Endothelial cell of umbilical vein (primary cell): ENCODE results near the gene VSTM4.

ENCODE experiments used
- EZH2 ChIP-seq: IDR thresholded peaks from 2 replicates; pipeline ENCODE4 v1.6.1; 2012; ENCODE audit warnings: borderline replicate concordance, low read depth, mild to moderate bottlenecking, moderate library complexity, low read length, inconsistent platforms; ENCODE audit not compliant: severe bottlenecking
- FOS ChIP-seq: IDR thresholded peaks from 2 replicates; pipeline ENCODE4 v1.6.1; 2011; ENCODE audit warnings: mild to moderate bottlenecking, low read length, moderate library complexity, borderline replicate concordance; ENCODE audit not compliant: insufficient read depth
- MYC ChIP-seq: IDR thresholded peaks from one replicate; pipeline ENCODE4 v1.6.1; 2011; ENCODE audit warnings: mild to moderate bottlenecking, low read depth, low read length
- POLR2A ChIP-seq: IDR thresholded peaks from 2 replicates; pipeline ENCODE4 v1.6.1; 2012; ENCODE audit warnings: low read depth, mild to moderate bottlenecking, control low read depth, low read length
- POLR2AphosphoS5 ChIP-seq: IDR thresholded peaks from 2 replicates; pipeline ENCODE4 v1.6.1; 2012; ENCODE audit warnings: low read depth, mild to moderate bottlenecking, control low read depth, low read length, moderate library complexity; ENCODE audit not compliant: insufficient read depth
- TF ChIP-seq, protein P1 (sequence below), 2 donors: IDR thresholded peaks; 1 replicate in 1 of 2; 2 replicates in 1 of 2; pipeline ENCODE4 v1.5.1; 2011; ENCODE audit warnings: low read length in 2 of 2, mild to moderate bottlenecking in 2 of 2, moderate library complexity in 2 of 2, control low read depth in 1 of 2, inconsistent platforms in 1 of 2, low read depth in 1 of 2; ENCODE audit not compliant: insufficient read depth in 1 of 2; ENCODE audit errors: extremely low read depth in 1 of 2
- TF ChIP-seq, protein P2 (sequence below): IDR thresholded peaks from 2 replicates; pipeline ENCODE4 v1.6.1; 2011; ENCODE audit not compliant: insufficient read depth, insufficient read length

DNA sequence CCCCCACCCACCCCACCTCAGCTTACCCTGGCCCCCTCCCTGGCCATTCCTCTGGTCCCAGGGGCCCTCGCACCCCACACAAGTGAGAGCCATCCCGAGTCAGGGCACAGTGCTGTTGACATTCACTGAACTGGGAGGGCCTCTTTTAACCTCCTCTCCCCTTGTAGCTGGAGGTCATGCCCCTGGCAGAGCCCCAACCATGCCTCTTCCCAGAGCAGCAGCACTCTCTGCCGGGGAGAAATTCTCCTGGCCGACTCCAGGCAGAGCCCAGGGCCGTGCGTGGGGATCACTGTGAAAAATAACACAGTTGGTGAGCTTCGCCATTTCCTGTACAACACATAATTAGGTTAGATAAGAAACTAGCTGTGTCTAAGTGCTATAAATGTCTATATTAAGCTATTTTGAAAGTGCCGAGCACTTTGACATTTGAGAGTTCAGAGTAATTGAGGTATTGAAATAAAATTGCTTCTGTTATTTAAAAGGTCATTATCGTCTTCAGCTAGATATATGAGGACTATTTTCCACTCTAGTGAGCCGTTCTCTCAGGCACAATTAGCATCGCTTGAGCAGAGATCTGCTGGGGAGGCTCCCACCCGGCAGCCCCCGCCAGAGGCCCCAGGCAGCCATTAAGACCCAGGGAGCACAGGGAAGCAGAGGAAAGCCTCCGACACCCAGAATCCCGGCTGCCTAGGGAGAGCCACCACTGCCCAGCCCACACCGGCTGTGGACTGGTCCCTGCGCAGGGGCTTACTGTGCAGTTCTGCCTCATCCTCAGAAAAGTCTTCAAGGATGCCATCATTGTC, 113.3 kb downstream of the VSTM4 start:
- no peak for TF ChIP-seq POLR2A
- TF ChIP-seq, protein P1, sequence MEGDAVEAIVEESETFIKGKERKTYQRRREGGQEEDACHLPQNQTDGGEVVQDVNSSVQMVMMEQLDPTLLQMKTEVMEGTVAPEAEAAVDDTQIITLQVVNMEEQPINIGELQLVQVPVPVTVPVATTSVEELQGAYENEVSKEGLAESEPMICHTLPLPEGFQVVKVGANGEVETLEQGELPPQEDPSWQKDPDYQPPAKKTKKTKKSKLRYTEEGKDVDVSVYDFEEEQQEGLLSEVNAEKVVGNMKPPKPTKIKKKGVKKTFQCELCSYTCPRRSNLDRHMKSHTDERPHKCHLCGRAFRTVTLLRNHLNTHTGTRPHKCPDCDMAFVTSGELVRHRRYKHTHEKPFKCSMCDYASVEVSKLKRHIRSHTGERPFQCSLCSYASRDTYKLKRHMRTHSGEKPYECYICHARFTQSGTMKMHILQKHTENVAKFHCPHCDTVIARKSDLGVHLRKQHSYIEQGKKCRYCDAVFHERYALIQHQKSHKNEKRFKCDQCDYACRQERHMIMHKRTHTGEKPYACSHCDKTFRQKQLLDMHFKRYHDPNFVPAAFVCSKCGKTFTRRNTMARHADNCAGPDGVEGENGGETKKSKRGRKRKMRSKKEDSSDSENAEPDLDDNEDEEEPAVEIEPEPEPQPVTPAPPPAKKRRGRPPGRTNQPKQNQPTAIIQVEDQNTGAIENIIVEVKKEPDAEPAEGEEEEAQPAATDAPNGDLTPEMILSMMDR (IDR thresholded peaks at IDR 0.05; ENCODE audit: extremely low read depth in 1 of 2, insufficient read depth in 1 of 2, low read depth in 1 of 2, low read length in 2 of 2) = no peak
- TF ChIP-seq EZH2 = no peak
- TF ChIP-seq, protein P2, sequence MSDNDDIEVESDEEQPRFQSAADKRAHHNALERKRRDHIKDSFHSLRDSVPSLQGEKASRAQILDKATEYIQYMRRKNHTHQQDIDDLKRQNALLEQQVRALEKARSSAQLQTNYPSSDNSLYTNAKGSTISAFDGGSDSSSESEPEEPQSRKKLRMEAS = no peak
- no peak for TF ChIP-seq POLR2AphosphoS5
- TF ChIP-seq MYC = no peak
- no peak for TF ChIP-seq FOS
